Ovary (tissue), 9 donors: ENCODE measurements around the gene FAM171A1. TPM values are rescaled to one million over a fixed set of nuclear protein-coding genes. Genes with fewer than 3 reads are reported as not detected.

Source experiments
- DNase-seq, 5 donors: peaks; one replicate each; pipeline ENCODE4 v3.0.0-alpha.2; 2019 to 2020
- H3K27ac ChIP-seq, 2 donors: fragments of 200-600 bp; one replicate each; pipeline versions ENCODE4 v1.5.1 to v1.8.0; 2019 to 2022
- H3K27me3 ChIP-seq: fragments of 200-600 bp; one replicate; pipeline ENCODE4 v1.8.0; 2022
- H3K36me3 ChIP-seq: fragments of 200-600 bp; sonication (generic); one replicate; pipeline ENCODE4 v1.5.1; 2019
- H3K4me1 ChIP-seq: one replicate; pipeline ENCODE4 v1.8.1; 2013; ENCODE audit warnings: mild to moderate bottlenecking, moderate library complexity; ENCODE audit not compliant: insufficient read depth
- H3K4me3 ChIP-seq: fragments of 200-600 bp; sonication (generic); one replicate; pipeline ENCODE4 v1.5.1; 2017
- H3K9me3 ChIP-seq, 2 donors: fragments of 200-600 bp in 1 of 2; sonication (generic) in 1 of 2; one replicate each; pipeline versions ENCODE4 v1.5.1 to v1.8.1; 2013 to 2019; ENCODE audit warnings: mild to moderate bottlenecking in 1 of 2, moderate library complexity in 1 of 2
- CTCF ChIP-seq, 3 donors: fragments of 450-650 bp in 2 of 3; fragments of 200-600 bp in 1 of 3; IDR thresholded peaks; one replicate each; pipeline versions ENCODE4 v1.5.1 to v1.8.0; 2016 to 2022; ENCODE audit warnings: antibody characterized with exemption in 3 of 3, mild to moderate bottlenecking in 1 of 3
- EP300 ChIP-seq: sonication (generic); formaldehyde crosslinking; IDR thresholded peaks from one replicate; pipeline ENCODE4 v1.6.1; 2017; ENCODE audit warnings: antibody characterized with exemption
- POLR2A ChIP-seq: fragments of 450-650 bp; IDR thresholded peaks from one replicate; pipeline ENCODE4 v1.6.1; 2017; ENCODE audit warnings: antibody characterized with exemption, mild to moderate bottlenecking, moderate library complexity
- WGBS, 3 donors: extraction: QIAGEN DNeasy Blood & Tissue Kit in 1 of 3; methylation state at CpG; one replicate each; pipeline versions ENCODE4 v1.1.5 to v1.1.7; 2013 to 2017; 5-methylcytosine and 5-hydroxymethylcytosine counted together
- intact Hi-C, 4 donors: fragments of 100-400 bp; cut with DNase I; formaldehyde crosslinking; loops; one replicate each; pipeline versions ENCODE4 v1.11.0 to v1.15.1; 2022 to 2023
- polyA plus RNA-seq, 2 donors: library from polyadenylated mRNA; stranded (reverse); fragments of 200-250 nt in 1 of 2; fragments of 350-450 nt in 1 of 2; fragmentation: Illumina TruSeq in 1 of 2; extraction: RNeasy Lipid Tissue Mini Kit (QIAGEN cat#74804) in 1 of 2; gene quantifications; one replicate each; pipeline ENCODE4 v1.2.3, GENCODE V29; 2013 to 2014
- total RNA-seq, 7 donors: library from RNA; depleted of rRNA in 2 of 7; stranded (reverse); fragments of >200 nt in 2 of 7; fragmentation: NEBNext Ultra II Directional in 3 of 7; extraction: Animal tissue kit (Norgen Biotek cat#: 25700) in 3 of 7; gene quantifications; one replicate each; pipeline versions ENCODE4 v1.1.0 to v1.2.4, GENCODE V29; 2016 to 2023
- donor health status: DM: no; HTN: no; CAD: no; lungs with moderate emphysema.
- donor health status: DM: no; HTN: no; CAD: no.
- donor health status: Bipolar disorder and iron deficiency.
- donor health status: DM: yes; HTN: yes; CAD: no.
- donor health status: DM: no; HTN: no; CAD: no.
- donor health status: DM: yes; HTN: yes; CAD: no.

FAM171A1 gene
- total and polyA plus RNA-seq, 9 donors, result 9.1 to 29.1 (median 23.7) TPM

- intact Hi-C loops, result no loop called here
- Histone ChIP-seq H3K9me3 (no peaks in the 10 kb centered on the region), H3K36me3 (no peaks in the 10 kb centered on the region), H3K27me3 (no peaks in the 10 kb centered on the region), H3K4me1 (no peaks in the 10 kb centered on the region), H3K4me3 (no peak overlapping the region), H3K27ac (no peak overlapping the region)
- no peak for DNase-seq
- no peak for TF ChIP-seq EP300
- WGBS, 3 donors, result 68 to 75% (median 70%) methylated on average over 5 of the region's 5 CpGs
These were observed 143.3 kb downstream of the FAM171A1 start for GRCh38 chr10:15227611-15228372.

GRCh38 chr10:15225511-15225910 is 145.6 kb downstream of the FAM171A1 start:
- Histone ChIP-seq H3K9me3 (no peaks in the 10 kb centered on the region), H3K4me1 (no peaks in the 10 kb centered on the region), H3K27me3 (no peaks in the 10 kb centered on the region), H3K36me3 (no peaks in the 10 kb centered on the region), H3K27ac (no peak overlapping the region), H3K4me3 (no peak overlapping the region)
- no peak for DNase-seq
- 97 to 98% (median 97%) methylated on average over 10 of the region's 10 CpGs for WGBS, 3 donors
- TF ChIP-seq CTCF (IDR thresholded peaks at IDR 0.05), result no peak
- no peak for TF ChIP-seq EP300
- TF ChIP-seq POLR2A, result no peak
- intact Hi-C loops, result no loop called here

- H3K27ac ChIP-seq, result no peak overlapping the region
- H3K4me1 ChIP-seq, result no peaks in the 10 kb centered on the region
- H3K36me3 ChIP-seq, result no peaks in the 10 kb centered on the region
- intact Hi-C loops, result no loop called here
- TF ChIP-seq POLR2A (no peak), CTCF (IDR thresholded peaks at IDR 0.05) (no peak), EP300 (no peak)
- H3K27me3 ChIP-seq, result no peaks in the 10 kb centered on the region
- no peaks in the 10 kb centered on the region for H3K9me3 ChIP-seq
- WGBS, 3 donors, result 93 to 100% (median 96%) methylated on average over 5 of the region's 5 CpGs
- no peak for DNase-seq
- no peak overlapping the region for H3K4me3 ChIP-seq
These were observed 146.1 kb downstream of the FAM171A1 start for GRCh38 chr10:15224948-15225347.

GRCh38 chr10:15223174-15223573 is 147.9 kb downstream of the FAM171A1 start:
- 68 to 87% (median 84%) methylated on average over 6 of the region's 6 CpGs for WGBS, 3 donors
- H3K9me3 ChIP-seq, result no peaks in the 10 kb centered on the region
- TF ChIP-seq EP300 (no peak), CTCF (IDR thresholded peaks at IDR 0.05) (no peak), POLR2A (no peak)
- no peaks in the 10 kb centered on the region for H3K36me3 ChIP-seq
- no peak overlapping the region for H3K27ac ChIP-seq
- intact Hi-C loops, result no loop called here
- no peaks in the 10 kb centered on the region for H3K4me1 ChIP-seq
- no peak overlapping the region for H3K4me3 ChIP-seq
- DNase-seq, result no peak
- H3K27me3 ChIP-seq, result no peaks in the 10 kb centered on the region

- intact Hi-C loops, result no loop called here
- no peaks in the 10 kb centered on the region for H3K36me3 ChIP-seq
- no peaks in the 10 kb centered on the region for H3K27me3 ChIP-seq
- H3K9me3 ChIP-seq, result no peaks in the 10 kb centered on the region
- H3K27ac ChIP-seq, result no peak overlapping the region
- TF ChIP-seq EP300 (no peak), CTCF (IDR thresholded peaks at IDR 0.05) (no peak), POLR2A (no peak)
- DNase-seq, result no peak
- no peaks in the 10 kb centered on the region for H3K4me1 ChIP-seq
- 84 to 90% (median 90%) methylated on average over 10 of the region's 10 CpGs for WGBS, 3 donors
- no peak overlapping the region for H3K4me3 ChIP-seq
These were observed 148.6 kb downstream of the FAM171A1 start for GRCh38 chr10:15222511-15222910.
